Naive B cell (primary cell): Measurements from ENCODE around the gene PRXL2B. TPM values are rescaled to one million over a fixed set of nuclear protein-coding genes. Genes with fewer than 3 reads are reported as not detected.
A peak's percentile ranks its signal among the peaks of the same experiment; 100 is the strongest.

ENCODE experiments used
- ATAC-seq, 2 donors: fragments of 150-1000 bp; cut with Tn5 transposase; 2 replicates each; pipeline ENCODE4 v1.10.0; 2021; ENCODE audit warnings: low read depth in 2 of 2, mild to moderate bottlenecking in 2 of 2, moderate library complexity in 2 of 2
- DNase-seq: peaks from one replicate; pipeline ENCODE4 v3.0.0; 2022
- H3K27ac Mint-ChIP-seq, 6 donors: one replicate each; pipeline ENCODE4 v1.8.0; 2020 to 2022; ENCODE audit warnings: mild to moderate bottlenecking in 6 of 6, mixed read lengths in 6 of 6, moderate library complexity in 5 of 6, inconsistent platforms in 2 of 6
- H3K27me3 Mint-ChIP-seq, 3 donors: one replicate each; pipeline ENCODE4 v1.8.0; 2021 to 2022; ENCODE audit warnings: mixed read lengths in 3 of 3, mild to moderate bottlenecking in 1 of 3
- H3K36me3 Mint-ChIP-seq, 2 donors: one replicate each; pipeline ENCODE4 v1.8.0; 2020 to 2022; ENCODE audit warnings: mixed read lengths in 2 of 2, inconsistent platforms in 1 of 2, mild to moderate bottlenecking in 1 of 2
- H3K4me1 Mint-ChIP-seq, 3 donors: one replicate each; pipeline ENCODE4 v1.8.0; 2020 to 2022; ENCODE audit warnings: mixed read lengths in 3 of 3, inconsistent platforms in 1 of 3, mild to moderate bottlenecking in 1 of 3, moderate library complexity in 1 of 3
- H3K4me3 Mint-ChIP-seq, 8 donors: one replicate each; pipeline ENCODE4 v1.8.0; 2020 to 2022; ENCODE audit warnings: mild to moderate bottlenecking in 8 of 8, mixed read lengths in 8 of 8, moderate library complexity in 8 of 8, inconsistent platforms in 2 of 8
- H3K9me3 Mint-ChIP-seq, 7 donors: one replicate each; pipeline ENCODE4 v1.8.0; 2020 to 2022; ENCODE audit warnings: mixed read lengths in 7 of 7, mild to moderate bottlenecking in 5 of 7, inconsistent platforms in 2 of 7, moderate library complexity in 1 of 7
- polyA plus RNA-seq, 6 donors: library from polyadenylated mRNA; unstranded; fragments of 300-500 nt; fragmentation: Illumina TruSeq; gene quantifications; one replicate each; pipeline ENCODE4 v1.2.3, GENCODE V29; 2021; ENCODE audit warnings: low read depth in 6 of 6

Gene PRXL2B
- polyA plus RNA-seq, 6 donors from 2014 or later = 11.6 to 18.6 (median 13.7) TPM

- no peak for ATAC-seq
- peaks cover 0 to 4% (median 0%) of the 10 kb centered on the region in 7 donors for H3K9me3 Mint-ChIP-seq
- H3K27me3 Mint-ChIP-seq = peaks cover 22 to 57% (median 23%) of the 10 kb centered on the region in 3 donors
- no peaks in the 10 kb centered on the region for H3K36me3 Mint-ChIP-seq
- no peak for DNase-seq
- H3K4me1 Mint-ChIP-seq = peaks cover 0 to 3% (median 0%) of the 10 kb centered on the region in 3 donors
- H3K27ac Mint-ChIP-seq = peak overlapping the region in 2 of 6 donors; percentile 88 to 92
- peak overlapping the region in 1 of 8 donors; percentile 51 for H3K4me3 Mint-ChIP-seq
Observed at GRCh38 chr1:2631136-2632050, 44.8 kb downstream of the PRXL2B start.

- Mint-ChIP-seq H3K4me3 (no peak overlapping the region), H3K27me3 (peaks cover 16 to 51% (median 16%) of the 10 kb centered on the region in 3 donors), H3K4me1 (peaks cover 0 to 3% (median 0%) of the 10 kb centered on the region in 3 donors), H3K36me3 (no peaks in the 10 kb centered on the region), H3K9me3 (peaks cover 0 to 6% (median 4%) of the 10 kb centered on the region in 7 donors), H3K27ac (no peak overlapping the region)
- ATAC-seq = no peak
- DNase-seq = no peak
Observed at GRCh38 chr1:2632051-2632430, 45.5 kb downstream of the PRXL2B start.

- Mint-ChIP-seq H3K27ac (peak within 1 kb of the TSS in 2 of 6 donors; percentile 39 to 56), H3K27me3 (peaks cover 9 to 44% (median 11%) of the 10 kb centered on the region in 3 donors), H3K36me3 (no peaks in the 10 kb centered on the region), H3K9me3 (peaks cover 0 to 10% (median 4%) of the 10 kb centered on the region in 7 donors), H3K4me1 (peaks cover 0 to 3% (median 0%) of the 10 kb centered on the region in 3 donors), H3K4me3 (no peak within 1 kb of the TSS)
- ATAC-seq (no peak), DNase-seq (no peak)
Observed at GRCh38 chr1:2632561-2633361, 46.2 kb downstream of the PRXL2B start, which contains the start of gene MMEL1. TSS of gene MMEL1 (minus strand) at chr1:2633016. CDS start at chr1:2629484, 3,532 bp downstream.

DNA sequence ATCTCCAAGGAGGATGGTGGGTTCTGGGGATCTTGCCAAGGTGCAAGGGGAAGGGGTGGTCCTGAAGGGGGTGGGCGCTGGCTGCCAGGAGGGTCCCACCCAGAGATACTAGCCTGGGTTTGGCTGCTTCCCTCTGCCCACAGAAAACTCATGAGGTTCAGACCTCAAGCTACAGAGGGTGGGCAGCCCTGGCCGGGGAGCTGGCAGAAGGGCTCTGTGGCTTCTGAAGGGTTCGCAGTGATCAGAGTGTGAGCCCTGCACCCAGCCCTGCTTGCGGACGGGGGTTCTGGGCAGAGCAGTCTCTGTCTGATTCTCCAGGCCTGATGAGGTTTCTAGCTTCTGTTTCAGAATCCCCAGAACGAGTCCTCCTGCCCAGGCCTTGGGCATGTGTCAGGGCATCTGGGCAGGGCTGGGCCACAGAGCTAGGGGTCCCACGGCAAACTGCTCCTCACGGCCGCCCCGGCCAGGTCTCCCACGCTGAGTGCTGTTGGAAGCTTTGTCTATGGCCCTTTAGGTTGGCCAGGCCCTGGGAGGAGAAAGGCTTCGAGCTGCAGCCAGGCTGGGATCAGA lies 46.9 kb downstream of the PRXL2B start:
- Mint-ChIP-seq H3K36me3 (no peaks in the 10 kb centered on the region), H3K4me1 (peaks cover 0 to 5% (median 0%) of the 10 kb centered on the region in 3 donors), H3K9me3 (peaks cover 0 to 10% (median 4%) of the 10 kb centered on the region in 7 donors), H3K27me3 (peaks cover 9 to 37% (median 11%) of the 10 kb centered on the region in 3 donors), H3K4me3 (no peak overlapping the region), H3K27ac (no peak overlapping the region)
- ATAC-seq (no peak), DNase-seq (no peak)

DNA sequence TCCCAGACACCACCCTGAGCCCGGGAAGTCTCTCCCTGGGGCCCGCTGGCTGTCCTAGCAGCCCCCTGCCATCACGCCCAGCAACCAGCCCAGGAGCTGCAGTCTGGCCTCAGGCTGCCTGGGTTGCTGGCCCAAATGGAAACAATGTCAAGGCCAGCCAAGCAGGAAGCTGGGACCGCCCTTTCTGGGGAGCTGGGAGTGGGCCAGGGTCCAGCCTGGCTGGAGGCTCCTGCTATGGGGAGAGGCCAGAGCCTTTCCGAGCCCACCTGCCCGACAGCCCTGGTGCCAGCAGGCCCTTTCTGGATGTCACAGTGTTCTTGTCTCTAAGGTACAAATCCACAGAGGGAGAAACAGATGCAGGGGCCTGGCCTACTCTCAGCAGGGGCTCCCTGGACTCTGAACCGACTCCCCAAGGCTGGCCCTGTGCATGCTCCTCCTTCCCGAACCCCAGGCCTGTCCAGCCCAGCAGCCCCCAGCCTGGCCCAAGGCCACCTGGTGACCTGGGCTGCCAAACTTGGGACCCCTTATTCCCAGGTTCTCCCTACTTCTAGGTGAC lies 47.4 kb downstream of the PRXL2B start:
- DNase-seq (no peak), ATAC-seq (no peak)
- peaks cover 0 to 10% (median 4%) of the 10 kb centered on the region in 7 donors for H3K9me3 Mint-ChIP-seq
- H3K27me3 Mint-ChIP-seq = peaks cover 9 to 35% (median 11%) of the 10 kb centered on the region in 3 donors
- H3K36me3 Mint-ChIP-seq = no peaks in the 10 kb centered on the region
- no peak overlapping the region for H3K27ac Mint-ChIP-seq
- no peak overlapping the region for H3K4me3 Mint-ChIP-seq
- peaks cover 0 to 11% (median 2%) of the 10 kb centered on the region in 3 donors for H3K4me1 Mint-ChIP-seq

DNA sequence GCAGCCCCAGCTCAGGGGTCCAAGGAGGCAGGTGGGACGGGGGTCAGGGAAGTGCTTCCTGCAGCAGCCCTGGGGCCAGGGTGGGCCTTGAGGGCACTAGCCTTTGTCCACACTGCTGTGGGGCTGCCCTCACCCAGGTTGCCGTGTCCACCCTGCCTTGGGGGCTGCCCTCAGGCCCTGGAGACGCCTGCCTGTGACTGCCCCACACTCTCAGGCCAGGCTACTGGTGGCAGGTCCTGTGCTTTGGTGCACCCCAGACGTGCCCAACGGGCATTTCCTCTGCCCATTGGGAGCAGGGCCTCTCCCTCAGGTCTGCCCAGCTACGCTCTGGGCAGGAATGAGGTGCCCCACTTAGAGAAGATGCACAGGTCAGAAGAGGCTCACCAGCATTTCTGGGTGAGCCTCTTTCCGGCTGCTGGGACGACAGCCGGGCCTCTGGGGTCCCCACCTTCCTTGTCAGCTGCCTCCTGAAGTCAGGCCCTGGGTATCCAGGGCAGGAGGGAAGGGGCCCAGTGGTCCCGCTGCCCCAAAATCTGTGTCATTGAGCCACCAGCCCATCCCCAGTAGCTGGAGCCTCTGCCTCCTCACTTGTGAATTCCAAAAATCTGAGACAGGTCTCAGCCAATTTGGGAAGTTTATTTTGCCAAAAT lies 48.9 kb downstream of the PRXL2B start:
- Mint-ChIP-seq H3K9me3 (peaks cover 0 to 10% (median 4%) of the 10 kb centered on the region in 7 donors), H3K36me3 (no peaks in the 10 kb centered on the region), H3K4me1 (peaks cover 0 to 15% (median 7%) of the 10 kb centered on the region in 3 donors), H3K27ac (no peak overlapping the region), H3K4me3 (no peak overlapping the region), H3K27me3 (peaks cover 4 to 24% (median 11%) of the 10 kb centered on the region in 3 donors)
- DNase-seq (no peak), ATAC-seq (no peak)

GRCh38 chr1:2636733-2637132 lies 50.2 kb downstream of the PRXL2B start:
- Mint-ChIP-seq H3K36me3 (no peaks in the 10 kb centered on the region), H3K4me3 (no peak overlapping the region), H3K27me3 (peaks cover 0 to 18% (median 8%) of the 10 kb centered on the region in 3 donors), H3K4me1 (peaks cover 0 to 17% (median 7%) of the 10 kb centered on the region in 3 donors), H3K27ac (no peak overlapping the region), H3K9me3 (peaks cover 0 to 10% (median 4%) of the 10 kb centered on the region in 7 donors)
- DNase-seq (no peak), ATAC-seq (no peak)

DNA sequence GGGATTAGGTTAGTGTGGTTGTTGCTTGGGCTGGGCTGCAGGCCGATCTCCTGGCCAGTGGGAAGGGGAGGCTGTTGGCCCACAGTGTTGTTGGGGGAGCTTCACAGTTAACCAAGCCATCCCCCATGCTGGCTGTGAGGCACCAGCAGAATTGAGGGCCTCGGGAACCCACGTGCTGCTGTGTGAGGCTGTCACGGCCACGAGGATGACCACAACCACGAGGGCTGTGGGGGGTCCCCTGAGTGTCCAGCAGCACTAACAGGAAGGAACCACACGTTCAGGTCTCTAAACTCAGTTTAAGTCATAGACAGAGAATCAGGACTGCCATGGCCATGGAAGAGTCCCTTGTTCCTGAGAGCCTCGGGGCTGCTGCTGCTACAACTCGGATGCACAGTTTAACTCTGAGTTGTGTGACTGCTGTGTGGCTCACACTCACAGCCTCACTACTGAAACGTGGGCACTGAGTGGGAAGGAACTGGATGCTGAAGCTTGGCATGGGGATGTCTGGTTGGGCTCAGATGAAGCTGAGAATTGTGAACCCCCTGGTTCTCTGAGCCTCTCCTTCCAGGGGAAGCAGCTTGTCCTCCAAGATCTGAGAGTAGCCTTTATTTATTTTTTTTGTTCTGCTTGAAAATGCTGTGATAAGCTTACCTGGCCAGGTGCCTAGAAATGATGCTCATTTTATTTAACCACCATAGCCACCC lies 51.0 kb downstream of the PRXL2B start:
- H3K4me3 Mint-ChIP-seq = peak overlapping the region in 1 of 8 donors; percentile 37
- H3K27me3 Mint-ChIP-seq = peaks cover 0 to 9% (median 0%) of the 10 kb centered on the region in 3 donors
- DNase-seq (no peak), ATAC-seq (no peak)
- H3K36me3 Mint-ChIP-seq = no peaks in the 10 kb centered on the region
- peak overlapping the region in 2 of 6 donors; percentile 39 to 42 for H3K27ac Mint-ChIP-seq
- H3K9me3 Mint-ChIP-seq = peaks cover 0 to 10% (median 4%) of the 10 kb centered on the region in 7 donors
- peaks cover 6 to 25% (median 10%) of the 10 kb centered on the region in 3 donors for H3K4me1 Mint-ChIP-seq

GRCh38 chr1:2638466-2639115 lies 52.0 kb downstream of the PRXL2B start:
- ATAC-seq = no peak
- no peaks in the 10 kb centered on the region for H3K27me3 Mint-ChIP-seq
- H3K4me3 Mint-ChIP-seq = peak overlapping the region in 3 of 8 donors; percentile 37 to 54 (median 45)
- H3K36me3 Mint-ChIP-seq = no peaks in the 10 kb centered on the region
- H3K9me3 Mint-ChIP-seq = peaks cover 0 to 10% (median 4%) of the 10 kb centered on the region in 7 donors
- peak overlapping the region in 3 of 6 donors; percentile 20 to 67 (median 42) for H3K27ac Mint-ChIP-seq
- DNase-seq = no peak
- peaks cover 6 to 29% (median 15%) of the 10 kb centered on the region in 3 donors for H3K4me1 Mint-ChIP-seq

GRCh38 chr1:2639203-2639602 lies 52.6 kb downstream of the PRXL2B start:
- Mint-ChIP-seq H3K4me3 (no peak overlapping the region), H3K9me3 (peaks cover 0 to 10% (median 4%) of the 10 kb centered on the region in 7 donors), H3K36me3 (no peaks in the 10 kb centered on the region), H3K27me3 (no peaks in the 10 kb centered on the region), H3K4me1 (peaks cover 6 to 36% (median 15%) of the 10 kb centered on the region in 3 donors), H3K27ac (peak overlapping the region in 3 of 6 donors; percentile 20 to 71 (median 67))
- DNase-seq (no peak), ATAC-seq (no peak)
